Thyroid gland (tissue), 4 donors: ENCODE results near the gene SHANK3.
"Not testable (repeated sequence)": the region's sequence is repeated elsewhere in the genome, so short reads cannot be mapped to it uniquely, and the experiment has no call there.

Experiments used
- CTCF ChIP-seq, 6 experiments: fragments of 200-600 bp in 3 of 6; fragments of 450-650 bp in 3 of 6; sonication (generic) in 3 of 6; IDR thresholded peaks; one replicate each; pipeline ENCODE4 v1.5.1; 2016 to 2019; ENCODE audit warnings: antibody characterized with exemption in 6 of 6, mild to moderate bottlenecking in 2 of 6, inconsistent platforms in 1 of 6, moderate library complexity in 1 of 6
- POLR2A ChIP-seq, 2 donors: fragments of 450-650 bp; IDR thresholded peaks; one replicate each; pipeline ENCODE4 v1.6.1; 2017; ENCODE audit warnings: antibody characterized with exemption in 2 of 2, mild to moderate bottlenecking in 2 of 2, moderate library complexity in 1 of 2

DNA sequence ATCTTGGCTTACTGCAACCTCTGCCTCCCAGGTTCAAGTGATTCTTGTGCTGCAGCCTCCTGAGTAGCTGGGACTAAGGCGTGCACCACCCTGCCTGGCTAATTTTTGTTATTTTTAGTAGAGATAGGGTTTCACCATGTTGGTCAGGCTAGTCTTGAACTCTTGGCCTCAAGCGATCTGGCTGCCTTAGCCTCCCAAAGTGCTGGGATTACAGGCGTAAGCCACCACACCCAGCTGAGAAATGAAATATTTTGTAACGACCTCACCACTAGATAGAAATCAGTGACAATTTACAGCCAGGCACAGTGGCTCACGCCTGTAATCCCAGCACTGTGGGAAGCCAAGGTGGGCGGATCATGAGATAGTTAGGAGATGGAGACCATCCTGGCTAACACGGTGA lies 12.9 kb upstream of the SHANK3 start:
- TF ChIP-seq CTCF, POLR2A (IDR thresholded peaks at IDR 0.05): not testable (repeated sequence)
